Stimulated activated CD4-positive, alpha-beta T cell treated with anti-CD3 and anti-CD28 coated beads, Interleukin-1b, Interleukin-23, amount 100 ng/mL, for 4 hours (primary cell): ENCODE measurements around the gene DOCK3.
"Not testable (repeated sequence)": the region's sequence is repeated elsewhere in the genome, so short reads cannot be mapped to it uniquely, and the experiment has no call there.

ENCODE experiments used
- DNase-seq, 2 donors: peaks; one replicate each; pipeline ENCODE4 v3.0.0-alpha.2; 2020; ENCODE audit warnings: low read depth in 2 of 2

The DOCK3 gene

DNA sequence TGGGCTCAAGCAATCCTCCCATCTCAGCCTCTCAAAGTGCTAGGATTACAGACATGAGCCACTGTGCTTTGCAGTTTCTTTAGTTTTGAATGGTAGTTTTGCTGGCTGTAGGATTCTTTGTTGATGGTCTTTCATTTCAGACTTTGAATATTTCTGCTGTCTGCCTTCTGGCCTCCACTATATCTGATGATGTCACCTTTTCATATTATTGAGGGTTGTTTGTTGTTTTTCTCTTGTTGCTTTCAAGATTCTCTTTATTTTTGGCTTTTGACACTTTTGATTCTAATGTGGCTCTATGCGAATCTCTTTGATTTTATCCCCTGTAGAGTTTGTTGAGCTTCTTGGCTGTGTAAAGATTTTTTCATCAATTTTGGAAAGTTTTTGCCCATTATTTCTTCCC, 631.4 kb downstream of the DOCK3 start:
- no peak for DNase-seq

DNA sequence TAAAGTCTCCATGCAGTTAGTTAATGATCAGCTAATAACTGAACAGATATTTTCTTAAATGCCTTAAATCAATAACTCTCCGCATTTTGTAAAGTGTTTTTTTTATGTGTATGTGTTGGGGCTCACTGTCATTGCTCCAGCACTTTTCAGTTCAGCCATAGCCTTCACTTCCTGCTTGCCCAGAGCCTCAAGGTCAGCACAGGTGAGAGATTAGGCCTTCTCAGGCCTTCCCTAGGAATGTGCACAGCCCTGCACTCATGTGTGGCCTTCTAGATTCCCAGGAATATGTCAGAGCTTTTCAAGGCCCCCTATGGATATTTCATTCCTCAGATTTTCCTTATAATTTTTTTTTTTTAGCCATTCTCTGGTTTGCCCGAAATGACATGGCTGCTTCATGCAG, 632.7 kb downstream of the DOCK3 start:
- DNase-seq, result no peak

DNA sequence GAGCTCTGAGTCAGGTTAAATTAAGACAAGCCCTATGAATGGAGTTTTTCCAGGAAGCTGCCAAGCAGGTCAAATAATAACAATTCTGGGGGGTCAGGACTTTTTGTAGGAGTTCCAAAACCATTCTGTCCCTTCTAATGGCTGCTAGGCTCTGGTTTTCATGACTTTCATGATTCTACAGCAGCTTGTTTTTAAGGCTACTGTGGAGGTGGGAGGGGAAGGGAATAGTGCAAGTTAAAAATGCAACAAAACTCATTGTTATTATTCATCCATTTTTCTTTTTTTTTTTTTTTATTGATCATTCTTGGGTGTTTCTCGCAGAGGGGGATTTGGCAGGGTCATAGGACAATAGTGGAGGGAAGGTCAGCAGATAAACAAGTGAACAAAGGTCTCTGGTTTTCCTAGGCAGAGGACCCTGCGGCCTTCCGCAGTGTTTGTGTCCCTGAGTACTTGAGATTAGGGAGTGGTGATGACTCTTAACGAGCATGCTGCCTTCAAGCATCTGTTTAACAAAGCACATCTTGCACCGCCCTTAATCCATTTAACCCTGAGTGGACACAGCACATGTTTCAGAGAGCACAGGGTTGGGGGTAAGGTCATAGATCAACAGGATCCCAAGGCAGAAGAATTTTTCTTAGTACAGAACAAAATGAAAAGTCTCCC, 633.3 kb downstream of the DOCK3 start:
- not testable (repeated sequence) for DNase-seq

DNA sequence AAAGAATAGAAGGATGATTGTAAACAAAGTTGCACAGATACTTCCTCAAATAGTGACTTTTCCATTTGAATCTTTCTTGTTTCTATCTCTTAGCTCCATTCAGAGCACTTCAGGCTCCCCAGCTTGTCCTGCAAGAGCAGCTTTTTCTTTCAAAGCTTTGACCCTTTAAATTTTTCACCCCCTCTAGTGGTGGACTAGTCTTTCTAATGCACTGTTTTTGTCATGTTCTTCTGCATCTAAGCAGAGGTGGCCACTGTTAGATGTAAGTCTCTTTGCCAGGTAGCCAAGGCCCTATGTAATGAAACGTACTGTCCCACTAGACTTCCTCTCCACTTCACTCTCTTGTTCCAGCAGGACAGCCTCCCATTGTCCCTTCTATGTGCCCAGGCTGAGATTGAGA, 636.3 kb downstream of the DOCK3 start:
- DNase-seq, result no peak

DNA sequence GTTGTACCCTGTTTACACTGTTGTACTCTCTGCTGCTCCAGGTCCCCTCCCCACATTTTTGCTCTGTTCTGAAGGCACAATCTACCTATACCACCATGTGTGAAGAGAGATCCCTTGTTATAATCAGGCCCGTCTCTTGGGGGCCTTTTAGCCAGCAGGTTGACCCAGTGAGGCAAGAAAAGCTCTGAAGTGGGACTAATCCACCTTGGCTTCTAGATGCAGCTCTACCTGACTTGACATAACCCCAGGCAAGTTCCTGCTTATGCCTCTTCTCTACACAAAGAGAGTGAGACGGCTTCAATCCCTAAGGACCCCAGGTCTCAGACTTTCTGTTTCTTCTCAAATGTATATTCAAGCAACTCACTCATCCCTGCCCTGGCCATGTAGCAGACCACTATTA, 653.5 kb downstream of the DOCK3 start:
- DNase-seq, result no peak

DNA sequence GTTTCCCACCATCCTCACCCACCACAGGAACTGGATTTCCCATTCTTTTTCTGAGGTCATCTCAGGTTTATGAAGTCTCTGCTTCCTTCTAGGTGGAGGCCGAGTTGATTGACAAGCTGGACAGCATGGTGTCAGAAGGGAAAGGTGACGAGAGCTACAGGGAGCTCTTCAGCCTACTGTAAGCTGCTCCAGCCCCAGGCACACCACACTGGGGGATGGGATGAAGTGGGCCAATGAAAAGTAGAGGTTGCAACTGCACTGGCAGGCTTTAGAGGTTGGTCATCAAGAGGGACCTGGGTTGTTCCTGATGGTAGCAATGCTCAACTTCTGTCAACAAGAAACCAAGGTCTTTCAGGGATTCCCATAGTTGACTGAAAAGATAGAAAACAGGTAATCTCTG, 655.3 kb downstream of the DOCK3 start:
- DNase-seq, result no peak

DNA sequence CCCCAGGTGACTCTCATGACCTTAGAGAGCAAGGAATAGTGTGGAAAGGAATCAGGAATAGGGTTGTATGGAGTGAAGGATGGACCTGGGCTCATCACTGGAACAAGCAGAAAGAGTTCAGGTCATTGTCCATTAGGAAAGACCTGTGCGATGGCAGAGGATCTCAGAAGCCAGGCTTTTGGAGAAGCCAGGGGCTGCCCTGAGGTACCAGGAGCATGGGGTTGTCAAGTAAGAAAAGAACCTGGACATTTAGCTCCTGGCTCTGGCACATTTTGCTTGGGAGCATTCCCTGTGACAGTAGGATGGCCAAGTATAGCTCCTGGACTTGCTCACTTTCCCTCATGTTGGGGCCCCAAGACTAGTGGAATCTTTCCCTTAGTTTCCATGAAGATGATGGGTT, 657.4 kb downstream of the DOCK3 start:
- DNase-seq, result no peak

DNA sequence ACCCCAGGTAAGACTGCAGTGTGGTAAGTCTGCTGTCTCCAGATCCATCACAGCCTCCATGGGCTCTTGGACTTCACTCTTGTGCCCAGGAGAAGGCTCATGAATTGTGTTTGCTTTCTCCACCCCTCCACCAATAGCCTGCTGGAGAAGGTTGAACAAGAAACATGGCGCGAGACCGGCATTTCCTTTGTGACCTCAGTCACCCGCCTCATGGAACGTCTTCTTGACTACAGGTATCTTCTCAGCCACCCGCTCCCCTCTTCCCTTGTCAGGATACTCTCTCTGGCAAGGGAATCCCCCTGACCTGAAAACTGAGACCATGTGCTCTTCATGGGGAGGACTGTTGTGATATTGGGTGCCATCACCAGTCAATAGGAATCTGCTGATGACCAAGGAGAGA, 658.3 kb downstream of the DOCK3 start:
- DNase-seq, result no peak

DNA sequence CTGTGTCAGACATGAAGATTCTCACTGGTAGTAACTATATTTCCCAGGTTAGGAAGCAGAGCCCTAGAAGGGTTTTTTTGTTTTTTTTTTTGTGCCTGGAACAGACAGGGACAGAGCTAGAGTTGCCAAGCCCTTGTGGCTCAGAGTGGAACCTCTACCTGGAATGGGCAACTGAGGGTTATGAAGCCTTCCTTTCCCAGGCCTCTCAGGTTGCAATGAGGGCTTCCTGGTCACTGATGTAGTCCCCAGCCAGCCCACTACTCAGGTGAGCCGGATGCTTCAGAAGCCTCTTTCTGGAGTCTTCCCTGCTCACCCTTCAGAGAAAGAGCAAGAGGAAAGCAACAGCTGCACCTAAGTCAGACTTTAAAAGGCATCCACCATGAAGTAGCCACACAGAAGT, 661.5 kb downstream of the DOCK3 start:
- DNase-seq, result no peak

DNA sequence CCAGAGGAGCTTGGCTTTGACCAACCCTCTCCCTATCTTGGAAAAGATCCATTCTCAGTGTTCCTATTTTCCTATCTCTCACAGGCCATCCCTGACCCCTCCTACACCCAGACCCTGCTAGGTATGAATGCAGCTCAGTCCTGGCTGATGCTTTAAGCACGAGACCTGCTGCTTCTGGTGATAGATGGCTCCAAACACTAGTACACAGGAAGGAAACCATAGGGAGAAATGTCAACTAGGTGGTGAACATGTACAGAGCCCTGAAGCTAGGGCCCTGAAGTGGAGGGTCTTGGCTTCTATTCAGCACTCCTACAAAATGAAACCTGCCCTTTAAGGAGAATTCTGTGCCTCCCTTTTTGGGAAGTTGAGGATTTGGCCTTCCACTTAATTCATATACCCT, 662.9 kb downstream of the DOCK3 start:
- no peak for DNase-seq

DNA sequence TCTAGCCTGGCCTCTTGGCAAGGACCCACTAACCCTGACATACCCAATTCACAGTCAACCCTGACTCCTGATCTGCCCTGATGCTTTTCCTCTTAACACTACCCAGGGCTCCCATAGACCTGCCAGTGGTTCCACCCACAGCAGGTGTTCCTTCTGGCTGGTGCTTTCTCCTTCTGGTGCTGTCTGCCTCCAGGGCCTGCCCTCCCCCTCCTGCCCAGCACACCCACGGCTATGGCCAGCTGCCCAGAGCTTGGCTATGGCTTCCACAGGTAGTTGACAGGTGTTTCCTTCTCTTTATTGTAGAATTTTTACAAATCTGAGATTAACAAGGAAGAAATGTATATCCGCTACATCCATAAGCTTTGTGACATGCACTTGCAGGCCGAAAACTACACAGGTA, 663.9 kb downstream of the DOCK3 start:
- DNase-seq, result no peak

DNA sequence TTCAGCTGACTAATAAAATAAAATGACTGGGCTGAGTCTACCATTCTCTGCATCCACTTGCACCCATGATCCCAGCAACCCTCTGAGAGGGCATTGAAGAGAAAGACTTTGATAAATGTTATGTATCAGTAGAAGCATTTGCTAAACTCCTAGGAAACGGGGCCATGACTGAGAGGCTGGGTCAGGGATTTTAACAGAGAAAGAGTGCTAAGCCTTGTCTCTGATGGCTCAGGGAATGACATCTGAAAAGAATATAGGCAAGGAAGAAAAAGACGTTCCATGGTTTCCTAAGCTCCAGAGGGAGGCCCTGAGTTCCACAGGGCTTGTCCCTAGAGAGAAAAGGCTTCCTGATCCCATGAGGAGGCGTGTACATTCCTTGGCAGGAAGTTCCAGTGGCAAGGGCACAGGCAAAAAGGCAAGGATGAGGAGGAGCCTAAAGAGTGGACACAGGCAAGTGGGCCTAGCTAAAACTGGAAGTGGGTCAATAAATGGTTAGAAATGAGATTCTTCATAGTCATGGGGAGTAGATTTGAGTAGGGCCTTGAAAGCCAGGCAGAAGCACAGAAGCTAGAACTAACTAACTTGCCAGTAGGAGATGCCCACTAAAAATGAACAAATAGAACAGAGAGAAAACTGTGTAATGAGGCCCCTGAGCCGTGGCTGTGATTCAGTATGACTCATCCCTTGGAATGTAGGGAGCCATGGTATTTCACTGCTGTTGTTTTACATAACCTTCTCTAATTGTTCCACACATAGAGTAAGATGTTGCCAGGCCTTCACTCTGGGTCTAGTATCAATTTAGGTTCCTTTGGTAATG, 665.5 kb downstream of the DOCK3 start:
- DNase-seq, result no peak

DNA sequence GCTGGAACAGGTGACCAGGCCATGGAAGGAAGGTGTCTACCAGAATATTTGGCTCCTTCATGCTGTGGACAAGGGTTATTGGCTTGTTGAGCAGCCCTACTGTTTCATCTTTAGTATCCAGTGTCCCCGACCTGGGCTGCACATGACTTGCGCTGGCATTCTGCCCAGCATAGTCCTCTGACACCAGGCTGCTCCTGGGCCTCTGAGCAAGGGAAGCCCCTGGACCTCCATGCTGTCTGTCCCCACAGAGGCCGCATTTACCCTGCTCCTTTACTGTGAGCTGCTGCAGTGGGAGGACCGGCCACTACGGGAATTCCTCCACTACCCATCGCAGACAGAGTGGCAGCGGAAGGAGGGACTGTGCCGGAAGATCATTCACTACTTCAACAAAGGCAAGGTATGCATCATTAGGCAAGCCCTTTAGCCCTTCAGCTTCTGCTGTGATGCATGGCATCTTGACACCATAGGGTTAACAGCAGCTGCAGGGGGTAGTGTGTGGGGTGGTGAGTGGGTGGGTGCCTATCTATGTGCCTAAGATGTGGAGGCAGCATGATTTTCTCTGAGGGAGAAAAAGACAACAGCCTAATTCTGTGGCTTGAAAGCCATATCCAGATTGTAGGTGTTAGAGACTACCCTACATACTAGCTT, 666.4 kb downstream of the DOCK3 start:
- no peak for DNase-seq

DNA sequence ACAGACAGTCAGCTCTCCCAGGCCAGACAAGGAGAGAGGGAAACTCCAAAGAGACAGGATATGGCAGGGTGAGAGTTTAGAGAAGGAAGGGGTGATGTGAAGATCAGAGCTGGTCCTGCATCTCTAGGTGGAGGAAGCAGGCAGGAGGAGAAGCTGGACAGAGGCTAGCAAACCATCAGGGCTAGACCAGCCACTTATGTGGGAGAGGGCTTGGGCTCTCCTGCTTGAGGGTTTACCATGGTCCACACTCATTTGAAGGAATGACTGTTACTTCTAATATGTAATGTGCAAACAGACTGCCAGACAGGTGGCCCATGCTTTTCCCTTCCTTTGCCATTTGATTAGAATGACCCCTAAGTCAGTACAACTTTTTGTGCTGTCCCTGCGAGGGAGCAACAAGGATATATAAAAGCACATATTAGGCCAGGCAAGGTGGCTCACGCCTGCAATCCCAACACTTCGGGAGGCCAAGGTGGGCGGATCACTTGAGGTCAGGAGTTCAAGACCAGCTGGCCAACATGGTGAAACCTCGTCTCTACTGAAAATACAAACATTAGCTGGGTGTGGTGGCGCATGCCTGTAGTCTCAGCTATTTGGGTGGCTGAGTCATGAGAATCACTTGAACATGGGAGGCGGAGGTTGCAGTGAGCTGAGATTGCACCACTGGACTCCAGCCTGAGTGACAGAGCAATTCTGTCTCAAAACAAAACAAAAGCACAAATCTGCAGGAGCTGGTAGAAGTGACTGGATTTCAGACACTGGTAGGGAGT, 669.4 kb downstream of the DOCK3 start:
- DNase-seq, result no peak

DNA sequence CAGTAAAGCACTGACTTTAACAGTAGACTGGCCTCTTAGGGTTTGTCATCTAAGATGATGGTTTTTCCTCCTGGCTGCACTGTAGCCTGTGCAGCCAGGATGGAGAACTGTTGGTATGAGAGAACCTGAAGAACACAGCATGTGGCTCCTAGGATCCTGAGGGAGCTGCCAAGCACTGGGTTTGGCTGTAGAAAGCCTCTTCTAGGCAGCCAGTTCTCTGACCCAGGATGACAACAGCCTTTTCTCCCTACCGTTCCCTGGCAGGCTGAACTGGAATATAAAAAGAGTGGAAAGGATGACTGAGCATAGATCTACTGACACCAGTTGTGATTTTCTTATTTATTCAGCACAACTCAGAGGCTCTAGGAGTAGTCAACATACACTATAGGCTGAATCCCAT, 676.0 kb downstream of the DOCK3 start:
- DNase-seq, result no peak

DNA sequence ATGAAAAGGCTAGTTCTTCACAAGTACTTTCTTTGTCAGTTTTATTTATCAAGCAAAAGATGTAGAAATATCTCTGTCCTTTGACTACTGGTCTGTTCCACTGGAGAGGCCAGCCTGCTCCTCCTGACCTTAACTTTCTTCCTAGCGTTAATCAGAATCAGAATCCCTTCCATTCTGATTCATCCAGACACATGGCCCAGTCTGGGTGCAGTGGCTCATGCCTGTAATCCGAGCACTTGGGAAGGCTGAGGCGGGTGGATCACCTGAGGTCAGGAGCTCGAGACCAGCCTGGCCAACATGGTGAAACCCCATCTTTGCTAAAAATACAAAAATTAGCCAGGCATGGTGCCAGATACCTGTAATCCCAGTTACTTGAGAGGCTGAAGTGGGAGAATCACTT, 678.4 kb downstream of the DOCK3 start:
- no peak for DNase-seq

DNA sequence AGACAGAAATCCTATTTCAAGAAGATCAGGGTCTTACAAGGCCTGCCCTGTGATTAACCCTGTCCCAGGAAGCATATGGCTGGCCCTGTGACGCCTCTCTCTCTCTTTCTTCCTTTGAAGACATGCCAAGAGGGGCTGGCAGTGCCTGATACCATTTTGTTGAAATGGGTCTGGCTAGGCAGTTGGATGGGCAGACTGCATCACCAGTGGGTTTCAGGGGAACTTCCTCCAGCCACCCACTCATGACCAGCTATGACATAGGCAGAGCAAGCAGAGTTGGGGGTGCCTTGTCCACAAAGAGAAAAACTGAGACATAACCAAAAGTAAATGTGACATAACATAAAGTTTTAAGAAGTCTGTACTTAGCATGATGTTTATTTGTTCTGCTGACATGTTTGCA, 679.0 kb downstream of the DOCK3 start:
- DNase-seq, result no peak

DNA sequence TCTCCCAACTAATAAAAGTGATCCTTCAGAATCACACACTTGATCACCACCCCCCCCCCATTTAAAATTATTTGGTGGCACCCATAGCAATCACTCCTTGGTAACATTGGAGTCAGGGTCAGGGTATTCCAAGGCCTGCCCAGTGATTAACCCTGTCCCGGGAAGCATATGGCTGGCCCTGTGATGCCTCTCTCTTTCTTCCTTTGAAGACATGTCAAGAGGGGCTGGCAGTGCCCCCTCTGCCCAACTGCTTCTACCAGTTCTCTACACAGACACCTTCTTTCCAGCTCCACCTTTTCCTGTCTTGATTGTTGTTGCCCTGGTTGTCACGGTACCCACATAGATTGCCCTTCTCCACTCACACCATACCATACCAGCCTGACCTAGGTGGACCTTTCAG, 679.4 kb downstream of the DOCK3 start:
- no peak for DNase-seq

DNA sequence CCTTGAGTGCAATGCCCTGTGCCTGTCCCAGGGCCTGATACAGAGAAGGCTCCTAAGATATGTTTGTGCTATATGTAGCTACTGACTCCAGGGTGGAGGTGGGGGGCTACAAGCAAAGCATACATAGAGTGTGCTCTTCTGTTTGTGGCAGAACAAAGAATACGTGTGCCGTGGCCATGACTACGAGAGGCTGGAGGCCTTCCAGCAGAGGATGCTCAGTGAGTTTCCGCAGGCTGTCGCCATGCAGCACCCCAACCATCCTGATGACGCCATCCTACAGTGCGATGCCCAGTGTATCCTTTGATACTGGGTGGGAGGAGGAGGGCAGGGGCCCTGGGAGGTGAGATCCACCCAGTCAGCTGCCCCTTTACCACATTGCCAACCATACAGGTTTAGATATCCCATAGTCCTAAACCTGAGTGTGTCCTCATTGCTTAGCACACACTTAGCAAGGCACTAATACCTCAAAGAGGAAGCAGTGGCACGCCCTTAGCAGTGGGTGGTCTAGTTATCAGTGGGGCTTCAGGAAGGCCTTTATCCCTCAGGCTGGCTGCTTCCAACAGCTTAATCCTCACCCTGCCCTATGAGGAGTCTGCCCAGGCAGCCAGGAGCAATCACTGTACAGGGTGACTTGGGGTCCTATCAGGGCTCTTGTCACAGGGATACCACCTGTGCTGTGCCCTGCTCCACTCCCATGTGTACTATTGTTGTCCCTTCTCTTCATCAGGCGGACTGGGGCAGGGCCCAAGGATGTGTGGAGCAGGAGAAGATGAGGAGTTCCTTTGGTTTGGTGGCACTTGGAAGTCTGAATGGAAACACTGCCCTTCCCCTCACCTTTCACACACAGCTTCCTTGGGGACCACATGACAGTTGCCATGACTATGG, 680.2 kb downstream of the DOCK3 start:
- no peak for DNase-seq

DNA sequence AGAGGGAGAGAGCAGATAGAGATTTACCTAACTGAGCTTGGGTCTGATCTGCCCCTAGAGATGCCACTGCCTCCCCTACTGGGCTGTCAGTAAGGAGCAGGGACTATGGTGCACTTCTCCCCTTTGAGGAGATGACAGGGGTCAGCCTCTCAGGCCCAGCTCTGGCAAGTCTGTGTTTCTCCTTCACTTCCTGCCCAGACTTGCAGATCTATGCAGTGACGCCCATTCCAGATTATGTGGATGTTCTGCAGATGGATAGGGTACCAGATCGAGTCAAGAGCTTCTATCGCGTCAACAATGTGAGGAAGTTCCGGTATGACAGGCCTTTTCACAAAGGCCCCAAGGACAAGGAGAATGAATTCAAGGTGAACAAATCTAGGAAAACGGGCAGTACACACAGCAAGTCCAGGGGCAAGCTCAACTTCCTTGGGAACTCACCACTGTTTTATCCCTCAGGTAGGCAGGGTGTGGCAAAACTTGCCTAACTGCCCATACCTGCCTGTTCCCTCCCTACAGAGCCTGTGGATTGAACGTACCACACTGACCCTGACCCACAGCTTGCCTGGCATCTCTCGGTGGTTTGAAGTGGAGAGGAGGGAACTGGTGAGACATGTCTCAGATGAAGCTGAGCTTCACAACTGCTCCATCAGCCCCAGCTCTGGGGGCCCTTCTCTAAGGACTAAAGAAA, 681.3 kb downstream of the DOCK3 start:
- DNase-seq, result no peak

DNA sequence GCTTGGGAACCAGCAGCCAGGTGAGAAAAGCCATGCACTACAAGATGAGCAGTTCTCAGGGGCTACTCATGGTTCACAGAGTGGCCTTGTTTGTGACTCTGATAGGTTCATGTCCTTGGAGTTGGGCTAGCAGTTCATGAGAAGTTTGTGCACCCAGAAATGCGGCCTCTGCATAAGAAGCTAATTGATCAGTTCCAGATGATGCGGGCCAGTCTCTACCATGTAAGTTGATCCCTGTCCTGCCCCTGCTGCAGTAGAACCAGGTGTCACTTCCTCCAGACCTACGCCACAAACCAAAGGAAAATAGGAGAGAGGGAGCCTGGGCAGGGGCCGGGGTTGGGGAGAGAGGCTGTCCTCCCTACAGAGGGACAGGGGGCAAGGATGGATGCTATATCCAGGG, 683.1 kb downstream of the DOCK3 start:
- DNase-seq, result no peak
